Measurements from ENCODE around the gene PCDHB4. TPM values are rescaled to one million over a fixed set of nuclear protein-coding genes. Genes with fewer than 3 reads are reported as not detected.
"Not testable (repeated sequence)": the region's sequence is repeated elsewhere in the genome, so short reads cannot be mapped to it uniquely, and the experiment has no call there.

The PCDHB4 gene
- polyA plus RNA-seq, 1 experiment, result 0.02 TPM

- TF ChIP-seq CTCF (IDR thresholded peaks at IDR 0.05; ENCODE audit: insufficient read depth, low read depth, low read length), result no peak
- H3K27me3 ChIP-seq (ENCODE audit: control insufficient read depth, insufficient read depth, low read length), result no peaks in the 10 kb centered on the region
- no peak for DNase-seq (ENCODE audit: low read depth)
- ChIA-PET CTCF (no interaction called here), POLR2A (no interaction called here)
- no peaks in the 10 kb centered on the region for H3K36me3 ChIP-seq (ENCODE audit: control insufficient read depth, insufficient read depth, low read length)
- no peak overlapping the region for H3K4me3 ChIP-seq (ENCODE audit: low read depth, low read length)
Measured at GRCh38 chr5:141105350-141105749, 16.3 kb upstream of the PCDHB4 start.

- CTCF ChIA-PET, result no interaction called here
- H3K36me3 ChIP-seq (ENCODE audit: control insufficient read depth, insufficient read depth, low read length), result no peaks in the 10 kb centered on the region
- no peak overlapping the region for H3K4me3 ChIP-seq (ENCODE audit: low read depth, low read length)
- POLR2A ChIA-PET, result no interaction called here
- H3K27me3 ChIP-seq (ENCODE audit: control insufficient read depth, insufficient read depth, low read length), result no peaks in the 10 kb centered on the region; the same call in 1 of the 2 replicates
- no peak for DNase-seq (ENCODE audit: low read depth)
- TF ChIP-seq CTCF (IDR thresholded peaks at IDR 0.05; ENCODE audit: insufficient read depth, low read depth, low read length), result no peak
Measured at GRCh38 chr5:141119250-141119649, 2.4 kb upstream of the PCDHB4 start.

GRCh38 chr5:141121985-141122384 lies 367 bp downstream of the PCDHB4 start:
- no peak for DNase-seq (ENCODE audit: low read depth)
- no peak overlapping the region for H3K4me3 ChIP-seq (ENCODE audit: low read depth, low read length)
- H3K36me3 ChIP-seq (ENCODE audit: control insufficient read depth, insufficient read depth, low read length), result no peaks in the 10 kb centered on the region
- no peaks in the 10 kb centered on the region; the same call in 1 of the 2 replicates for H3K27me3 ChIP-seq (ENCODE audit: control insufficient read depth, insufficient read depth, low read length)
- no peak for TF ChIP-seq CTCF (IDR thresholded peaks at IDR 0.05; ENCODE audit: insufficient read depth, low read depth, low read length)
- ChIA-PET POLR2A (no interaction called here), CTCF (interaction anchor here (0.8 kb wide), 1 partner anchor 29 kb away, joined by 4 read pairs; the partner anchor contains the start of gene PCDHB6)

- H3K36me3 ChIP-seq (ENCODE audit: control insufficient read depth, insufficient read depth, low read length); CTCF ChIA-PET: not testable (repeated sequence)
Measured at GRCh38 chr5:141123396-141124135, 1.9 kb downstream of the PCDHB4 start.

GRCh38 chr5:141127305-141127704 lies 5.7 kb downstream of the PCDHB4 start:
- no peak overlapping the region for H3K4me3 ChIP-seq (ENCODE audit: low read depth, low read length)
- CTCF ChIA-PET, result interaction anchor here (0.6 kb wide), 2 partner anchors 18 to 100 kb away, joined by 3 read pairs; no protein-coding TSS in a partner anchor
- H3K27me3 ChIP-seq (ENCODE audit: control insufficient read depth, insufficient read depth, low read length), result no peaks in the 10 kb centered on the region
- POLR2A ChIA-PET, result no interaction called here
- DNase-seq (ENCODE audit: low read depth), result no peak
- no peaks in the 10 kb centered on the region for H3K36me3 ChIP-seq (ENCODE audit: control insufficient read depth, insufficient read depth, low read length)
- no peak for TF ChIP-seq CTCF (IDR thresholded peaks at IDR 0.05; ENCODE audit: insufficient read depth, low read depth, low read length)

More at GRCh38 chr5:141123396-141124135, 1.9 kb downstream of the PCDHB4 start:
- H3K4me3 ChIP-seq (ENCODE audit: low read depth, low read length); DNase-seq (ENCODE audit: low read depth); POLR2A ChIA-PET; H3K27me3 ChIP-seq (ENCODE audit: control insufficient read depth, insufficient read depth, low read length): not testable (repeated sequence)

All from BJ (cell line).